Loucy (cell line): Measurements from ENCODE around the gene IGSF11.

Experiments
- EZH2phosphoT487 ChIP-seq: fragments of 200-600 bp; IDR thresholded peaks from 2 replicates; pipeline ENCODE4 v1.6.1; 2018; ENCODE audit warnings: antibody characterized with exemption, mild to moderate bottlenecking, moderate library complexity, borderline replicate concordance
- TF ChIP-seq, protein P1 (sequence below): fragments of 200-600 bp; sonication (generic); conservative IDR thresholded peaks from 2 replicates; pipeline ENCODE4 v1.5.1; 2014; ENCODE audit warnings: mild to moderate bottlenecking, antibody characterized with exemption, low read length

DNA sequence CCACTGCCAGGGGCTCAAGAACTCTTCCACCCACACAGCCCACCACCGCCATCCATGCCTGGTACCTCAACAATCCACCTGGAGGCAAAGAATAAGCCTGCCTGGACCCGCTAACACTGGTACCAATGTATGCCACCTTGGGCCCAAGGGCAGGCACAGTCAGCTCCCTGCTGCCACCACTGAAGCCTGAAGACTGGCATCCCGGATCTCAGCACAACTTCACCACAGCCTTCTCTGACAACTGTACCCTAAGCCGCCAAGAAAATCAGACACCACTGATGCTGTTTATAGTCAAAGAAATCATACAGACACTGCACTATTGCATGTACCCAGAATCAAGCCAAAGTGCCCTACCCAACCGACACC, 56.3 kb downstream of the IGSF11 start:
- TF ChIP-seq, protein P1, sequence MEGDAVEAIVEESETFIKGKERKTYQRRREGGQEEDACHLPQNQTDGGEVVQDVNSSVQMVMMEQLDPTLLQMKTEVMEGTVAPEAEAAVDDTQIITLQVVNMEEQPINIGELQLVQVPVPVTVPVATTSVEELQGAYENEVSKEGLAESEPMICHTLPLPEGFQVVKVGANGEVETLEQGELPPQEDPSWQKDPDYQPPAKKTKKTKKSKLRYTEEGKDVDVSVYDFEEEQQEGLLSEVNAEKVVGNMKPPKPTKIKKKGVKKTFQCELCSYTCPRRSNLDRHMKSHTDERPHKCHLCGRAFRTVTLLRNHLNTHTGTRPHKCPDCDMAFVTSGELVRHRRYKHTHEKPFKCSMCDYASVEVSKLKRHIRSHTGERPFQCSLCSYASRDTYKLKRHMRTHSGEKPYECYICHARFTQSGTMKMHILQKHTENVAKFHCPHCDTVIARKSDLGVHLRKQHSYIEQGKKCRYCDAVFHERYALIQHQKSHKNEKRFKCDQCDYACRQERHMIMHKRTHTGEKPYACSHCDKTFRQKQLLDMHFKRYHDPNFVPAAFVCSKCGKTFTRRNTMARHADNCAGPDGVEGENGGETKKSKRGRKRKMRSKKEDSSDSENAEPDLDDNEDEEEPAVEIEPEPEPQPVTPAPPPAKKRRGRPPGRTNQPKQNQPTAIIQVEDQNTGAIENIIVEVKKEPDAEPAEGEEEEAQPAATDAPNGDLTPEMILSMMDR: no peak
- no peak for TF ChIP-seq EZH2phosphoT487
